ENCODE measurements around the gene MYH14. TPM values are rescaled to one million over a fixed set of nuclear protein-coding genes. Genes with fewer than 3 reads are reported as not detected.
A peak's percentile ranks its signal among the peaks of the same experiment; 100 is the strongest.

MYH14 gene
- total RNA-seq (2014; rRNA removed; shearing (Covaris generic)) (not detected in 2 replicates), total RNA-seq (2022) (not detected in 2 replicates), Bru-seq, nascent RNA (percentile 4 among the genes with signal in this experiment), BruChase-seq, experiment 1, labeled RNA remaining after a 6-hour chase (percentile 6 among the genes with signal in this experiment), BruChase-seq, experiment 2, labeled RNA remaining after a 2-hour chase (percentile 6 among the genes with signal in this experiment)
- long read RNA-seq: 0 reads

DNA sequence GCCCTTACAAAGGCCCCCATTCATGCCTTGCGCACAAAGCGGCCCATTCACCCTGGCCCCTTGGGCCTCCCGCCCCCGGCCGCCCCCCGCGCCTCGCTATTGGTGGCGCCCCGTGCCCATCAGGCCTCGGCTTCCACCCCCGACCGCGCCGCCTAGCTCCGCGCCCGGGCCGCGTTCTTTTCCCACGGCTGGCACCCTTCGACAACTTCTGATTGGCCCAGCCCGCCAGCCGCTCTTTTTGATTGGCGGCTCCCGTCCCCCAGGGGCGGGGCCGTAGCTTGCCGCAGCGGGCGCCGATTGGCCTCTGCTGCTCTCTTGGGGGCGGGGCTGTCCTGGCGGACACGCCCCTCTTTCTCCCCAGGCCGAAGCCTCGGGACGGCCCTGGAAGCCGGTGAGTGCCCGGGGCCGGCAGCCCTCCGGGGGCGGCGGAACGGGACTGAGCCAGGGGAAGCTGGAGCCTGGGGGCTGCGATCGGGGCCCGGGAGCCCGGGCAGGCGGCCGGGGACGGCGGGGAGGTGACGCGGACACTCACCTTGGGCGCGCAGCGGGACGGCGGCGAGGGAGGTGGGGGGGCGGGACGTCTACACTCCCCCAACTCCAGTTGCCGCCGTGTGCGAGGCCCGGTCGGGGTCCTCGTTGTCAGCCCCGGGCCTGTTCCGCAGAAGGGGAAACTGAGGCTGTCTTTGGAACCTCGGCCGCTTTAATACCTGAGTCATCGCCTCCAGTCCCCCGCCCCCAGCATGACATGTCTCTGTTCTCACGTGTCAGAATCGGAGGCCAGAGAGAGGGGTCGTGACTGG is at the start of gene MYH14:
Gene MYH14, plus strand, starts transcription at position 342 of the 800 bp plus-strand sequence. CDS start 6,744 bp downstream, outside the sequence.
- no peaks in the 10 kb centered on the region for H3K9me2 ChIP-seq (ENCODE audit: insufficient read depth, low read length)
- H3K4me3 ChIP-seq (ENCODE audit: low read depth, low read length, poor library complexity, severe bottlenecking): no peak within 1 kb of the TSS
- H3K4me1 ChIP-seq (ENCODE audit: insufficient read depth, low read length, poor library complexity, severe bottlenecking): no peaks in the 10 kb centered on the region
- no TSS peak for BruUV-seq (replicated peaks)
- ChIA-PET POLR2A (no interaction called here), CTCF (ENCODE audit: unreplicated experiment) (no interaction called here)
- H3K36me3 ChIP-seq (ENCODE audit: insufficient read depth, low read length): no peaks in the 10 kb centered on the region
- H3K79me2 ChIP-seq (ENCODE audit: insufficient read depth, low read depth, low read length): no peaks in the 10 kb centered on the region
- no peaks in the 10 kb centered on the region for H4K20me1 ChIP-seq (ENCODE audit: insufficient read depth, low read length)
- TF ChIP-seq CTCF (conservative IDR thresholded peaks at IDR 0.05; ENCODE audit: low read length) (no peak), EZH2phosphoT487 (IDR thresholded peaks at IDR 0.05; ENCODE audit: borderline replicate concordance, low read depth, low read length) (no peak)
- no peak within 1 kb of the TSS for H3K4me2 ChIP-seq (ENCODE audit: low read length)
- H2AFZ ChIP-seq (ENCODE audit: low read length): no peak within 1 kb of the TSS
- H3K9me3 ChIP-seq (ENCODE audit: low read length): no peaks in the 10 kb centered on the region
- intact Hi-C loops (cut with micrococcal nuclease; ENCODE audit: unreplicated experiment): no loop called here
- DNase-seq (ENCODE audit: low spot score): no peak
- H3K27ac ChIP-seq (ENCODE audit: low read depth, low read length, poor library complexity, severe bottlenecking): no peak within 1 kb of the TSS

- intact Hi-C loops (cut with micrococcal nuclease; ENCODE audit: unreplicated experiment): no loop called here
- no peak for TF ChIP-seq CTCF (conservative IDR thresholded peaks at IDR 0.05; ENCODE audit: low read length)
- no peak for TF ChIP-seq EZH2phosphoT487 (IDR thresholded peaks at IDR 0.05; ENCODE audit: borderline replicate concordance, low read depth, low read length)
- Histone ChIP-seq H3K4me3 (ENCODE audit: low read depth, low read length, poor library complexity, severe bottlenecking) (no peak overlapping the region), H3K9me3 (ENCODE audit: low read length) (no peaks in the 10 kb centered on the region), H3K36me3 (ENCODE audit: insufficient read depth, low read length) (no peaks in the 10 kb centered on the region), H2AFZ (ENCODE audit: low read length) (no peak overlapping the region), H3K9me2 (ENCODE audit: insufficient read depth, low read length) (no peaks in the 10 kb centered on the region), H3K79me2 (ENCODE audit: insufficient read depth, low read depth, low read length) (no peaks in the 10 kb centered on the region), H3K4me1 (ENCODE audit: insufficient read depth, low read length, poor library complexity, severe bottlenecking) (no peaks in the 10 kb centered on the region), H3K27ac (ENCODE audit: low read depth, low read length, poor library complexity, severe bottlenecking) (no peak overlapping the region), H3K4me2 (ENCODE audit: low read length) (no peak overlapping the region), H4K20me1 (ENCODE audit: insufficient read depth, low read length) (no peaks in the 10 kb centered on the region)
- BruUV-seq (replicated peaks): no TSS peak
- POLR2A ChIA-PET: no interaction called here
- no peak for DNase-seq (ENCODE audit: low spot score)
- CTCF ChIA-PET (ENCODE audit: unreplicated experiment): no interaction called here
Measured at GRCh38 chr19:50154529-50154928, 48.9 kb upstream of the MYH14 start.
